NB4 (cell line): ENCODE results near the gene RNU7-1.

Experiments
- DNase-seq: peaks from one replicate; pipeline ENCODE4 v3.0.0; 2010; ENCODE audit warnings: low read depth
- H3K4me3 ChIP-seq: one replicate; pipeline ENCODE4 v1.5.1; 2011; ENCODE audit warnings: mild to moderate bottlenecking, low read depth, low read length, moderate library complexity
- MYC ChIP-seq: IDR thresholded peaks from 2 replicates; pipeline ENCODE4 v1.6.1; 2011; ENCODE audit warnings: low read depth, low read length
- POLR2A ChIP-seq: IDR thresholded peaks from 2 replicates; pipeline ENCODE4 v1.6.1; 2011; ENCODE audit warnings: mild to moderate bottlenecking; ENCODE audit not compliant: insufficient read length; ENCODE audit errors: extremely low read depth
- TF ChIP-seq, protein P1 (sequence below): IDR thresholded peaks from 2 replicates; pipeline ENCODE4 v1.6.1; 2011; ENCODE audit warnings: low read depth, low read length
- TF ChIP-seq, protein P2 (sequence below): IDR thresholded peaks from one replicate; pipeline ENCODE4 v1.5.1; 2012; ENCODE audit warnings: low read depth, low read length

RNU7-1 gene

GRCh38 chr12:6958609-6959057 is 15.0 kb downstream of the RNU7-1 start:
- H3K4me3 ChIP-seq = peak overlapping the region; percentile 28
- TF ChIP-seq POLR2A = no peak
- no peak for TF ChIP-seq MYC
- TF ChIP-seq, protein P1, sequence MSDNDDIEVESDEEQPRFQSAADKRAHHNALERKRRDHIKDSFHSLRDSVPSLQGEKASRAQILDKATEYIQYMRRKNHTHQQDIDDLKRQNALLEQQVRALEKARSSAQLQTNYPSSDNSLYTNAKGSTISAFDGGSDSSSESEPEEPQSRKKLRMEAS = no peak
- TF ChIP-seq, protein P2, sequence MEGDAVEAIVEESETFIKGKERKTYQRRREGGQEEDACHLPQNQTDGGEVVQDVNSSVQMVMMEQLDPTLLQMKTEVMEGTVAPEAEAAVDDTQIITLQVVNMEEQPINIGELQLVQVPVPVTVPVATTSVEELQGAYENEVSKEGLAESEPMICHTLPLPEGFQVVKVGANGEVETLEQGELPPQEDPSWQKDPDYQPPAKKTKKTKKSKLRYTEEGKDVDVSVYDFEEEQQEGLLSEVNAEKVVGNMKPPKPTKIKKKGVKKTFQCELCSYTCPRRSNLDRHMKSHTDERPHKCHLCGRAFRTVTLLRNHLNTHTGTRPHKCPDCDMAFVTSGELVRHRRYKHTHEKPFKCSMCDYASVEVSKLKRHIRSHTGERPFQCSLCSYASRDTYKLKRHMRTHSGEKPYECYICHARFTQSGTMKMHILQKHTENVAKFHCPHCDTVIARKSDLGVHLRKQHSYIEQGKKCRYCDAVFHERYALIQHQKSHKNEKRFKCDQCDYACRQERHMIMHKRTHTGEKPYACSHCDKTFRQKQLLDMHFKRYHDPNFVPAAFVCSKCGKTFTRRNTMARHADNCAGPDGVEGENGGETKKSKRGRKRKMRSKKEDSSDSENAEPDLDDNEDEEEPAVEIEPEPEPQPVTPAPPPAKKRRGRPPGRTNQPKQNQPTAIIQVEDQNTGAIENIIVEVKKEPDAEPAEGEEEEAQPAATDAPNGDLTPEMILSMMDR = no peak
- DNase-seq = peak; percentile 58

DNA sequence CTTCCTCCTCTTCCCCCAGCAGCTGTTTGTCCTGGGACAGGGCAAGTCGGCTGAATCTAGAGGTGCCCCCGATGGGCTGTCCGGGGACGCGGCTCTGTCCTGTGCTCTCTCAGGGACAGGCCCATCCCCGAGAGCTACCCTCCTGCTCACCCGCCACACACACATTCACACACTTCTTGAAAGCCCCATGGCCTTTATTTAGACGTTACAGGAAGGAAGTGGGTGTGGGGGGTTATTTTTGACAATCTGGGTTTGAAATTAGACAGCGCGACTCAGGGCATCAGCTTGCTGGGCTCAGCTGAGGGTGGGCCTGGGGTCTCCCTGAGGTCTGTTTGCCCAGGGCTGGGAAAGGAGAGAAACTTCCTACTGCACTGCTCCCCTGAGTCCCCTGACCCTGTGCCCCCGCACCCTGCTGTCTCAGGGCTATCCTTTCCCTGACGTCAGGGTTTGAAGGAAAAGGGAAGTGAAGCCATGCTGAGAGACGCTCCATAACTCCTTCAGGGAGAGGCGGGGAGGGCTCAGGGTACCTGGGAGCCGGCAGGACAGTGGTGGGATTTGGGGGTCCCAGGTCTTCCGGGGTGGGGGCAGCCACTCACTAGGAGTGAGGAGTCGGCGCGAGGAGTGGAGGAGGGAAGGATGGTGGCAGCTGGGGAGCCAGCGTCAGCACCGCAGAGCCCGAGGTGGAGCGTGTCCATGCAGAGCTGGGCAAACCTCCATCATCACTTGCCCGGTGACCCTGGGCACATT is 15.6 kb downstream of the RNU7-1 start:
- peak; percentile 86 for DNase-seq
- peak overlapping the region; percentile 36 for H3K4me3 ChIP-seq
- TF ChIP-seq, protein P1 = peak; percentile 40; the same call in 1 of the 2 replicates
- TF ChIP-seq, protein P2 = no peak
- peak; percentile 33 for TF ChIP-seq POLR2A
- peak; percentile 23; the same call in 1 of the 2 replicates for TF ChIP-seq MYC

DNA sequence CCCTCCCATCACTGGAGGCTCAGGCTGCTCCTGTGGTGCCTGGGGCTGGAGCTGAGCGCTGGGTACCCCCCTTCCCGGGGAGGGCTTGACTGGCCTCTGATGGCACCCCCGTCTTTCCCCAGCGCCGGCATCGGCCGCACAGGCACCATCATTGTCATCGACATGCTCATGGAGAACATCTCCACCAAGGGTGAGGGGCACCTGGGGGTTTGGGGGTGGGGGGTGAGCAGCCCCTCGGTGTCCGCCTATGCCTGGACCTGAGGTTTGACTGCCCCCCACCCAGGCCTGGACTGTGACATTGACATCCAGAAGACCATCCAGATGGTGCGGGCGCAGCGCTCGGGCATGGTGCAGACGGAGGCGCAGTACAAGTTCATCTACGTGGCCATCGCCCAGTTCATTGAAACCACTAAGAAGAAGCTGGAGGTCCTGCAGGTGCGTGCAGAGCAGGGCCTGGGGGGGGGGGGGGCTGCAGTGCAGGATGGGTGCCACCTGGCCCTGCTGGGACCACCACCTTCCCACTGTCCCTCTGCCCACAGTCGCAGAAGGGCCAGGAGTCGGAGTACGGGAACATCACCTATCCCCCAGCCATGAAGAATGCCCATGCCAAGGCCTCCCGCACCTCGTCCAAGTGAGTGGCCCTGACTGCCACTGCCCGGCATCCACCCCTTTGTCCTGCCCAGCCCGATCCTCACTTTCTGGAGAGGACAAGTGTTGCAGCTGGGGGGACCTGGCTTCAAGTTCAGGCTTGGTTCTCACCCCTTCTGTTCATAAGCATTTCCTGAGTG is 16.4 kb downstream of the RNU7-1 start:
- DNase-seq = no peak
- no peak overlapping the region for H3K4me3 ChIP-seq
- TF ChIP-seq, protein P2 = no peak
- TF ChIP-seq MYC (no peak), POLR2A (no peak)
- TF ChIP-seq, protein P1 = no peak

GRCh38 chr12:6960593-6961277 is 17.1 kb downstream of the RNU7-1 start:
- TF ChIP-seq, protein P2 = peak; percentile 38
- no peak for TF ChIP-seq MYC
- TF ChIP-seq, protein P1 = peak; percentile 24; the same call in 1 of the 2 replicates
- DNase-seq = peak; percentile 78
- H3K4me3 ChIP-seq = no peak overlapping the region

- DNase-seq = peak; percentile 87
- peak; percentile 95 for TF ChIP-seq MYC
- TF ChIP-seq, protein P2 = no peak
- TF ChIP-seq, protein P1 = peak; percentile 92
- H3K4me3 ChIP-seq = peak overlapping the region; percentile 44
Measured at GRCh38 chr12:6961278-6961694, 17.7 kb downstream of the RNU7-1 start.
